Measurements from ENCODE around the gene ACTN3.

DNA sequence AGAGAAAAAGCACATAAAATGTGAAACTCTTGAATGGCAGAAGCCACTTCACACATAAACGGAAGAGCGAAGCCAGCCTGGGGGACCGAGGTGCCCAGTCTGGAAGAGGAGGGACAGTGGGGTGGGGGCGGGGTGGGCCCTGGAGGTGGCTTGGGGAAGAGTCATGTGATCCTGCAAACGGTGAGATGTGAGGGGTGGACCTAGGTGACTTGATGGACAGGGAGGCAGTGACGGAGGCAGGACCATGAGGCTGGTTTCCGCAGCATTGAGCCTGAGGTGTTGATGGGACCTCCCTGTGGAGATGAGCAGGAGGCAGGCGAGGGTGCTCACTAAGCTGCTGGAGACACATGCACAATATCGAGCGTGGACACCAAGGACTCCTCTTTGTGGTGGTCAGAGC lies 17.6 kb upstream of the ACTN3 start:
- TF ChIP-seq, protein P1, sequence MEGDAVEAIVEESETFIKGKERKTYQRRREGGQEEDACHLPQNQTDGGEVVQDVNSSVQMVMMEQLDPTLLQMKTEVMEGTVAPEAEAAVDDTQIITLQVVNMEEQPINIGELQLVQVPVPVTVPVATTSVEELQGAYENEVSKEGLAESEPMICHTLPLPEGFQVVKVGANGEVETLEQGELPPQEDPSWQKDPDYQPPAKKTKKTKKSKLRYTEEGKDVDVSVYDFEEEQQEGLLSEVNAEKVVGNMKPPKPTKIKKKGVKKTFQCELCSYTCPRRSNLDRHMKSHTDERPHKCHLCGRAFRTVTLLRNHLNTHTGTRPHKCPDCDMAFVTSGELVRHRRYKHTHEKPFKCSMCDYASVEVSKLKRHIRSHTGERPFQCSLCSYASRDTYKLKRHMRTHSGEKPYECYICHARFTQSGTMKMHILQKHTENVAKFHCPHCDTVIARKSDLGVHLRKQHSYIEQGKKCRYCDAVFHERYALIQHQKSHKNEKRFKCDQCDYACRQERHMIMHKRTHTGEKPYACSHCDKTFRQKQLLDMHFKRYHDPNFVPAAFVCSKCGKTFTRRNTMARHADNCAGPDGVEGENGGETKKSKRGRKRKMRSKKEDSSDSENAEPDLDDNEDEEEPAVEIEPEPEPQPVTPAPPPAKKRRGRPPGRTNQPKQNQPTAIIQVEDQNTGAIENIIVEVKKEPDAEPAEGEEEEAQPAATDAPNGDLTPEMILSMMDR (IDR thresholded peaks at IDR 0.05) = no peak
- TF ChIP-seq POLR2A (IDR thresholded peaks at IDR 0.05) = no peak
